GM19397 (cell line): Measurements from ENCODE around the gene ARHGAP33.
"Not testable (repeated sequence)": the region's sequence is repeated elsewhere in the genome, so short reads cannot be mapped to it uniquely, and the experiment has no call there.

Source experiments
- ATAC-seq: cut with Tn5 transposase; IDR thresholded peaks from one replicate; pipeline ENCODE4 v1.9.1; 2021; ENCODE audit warnings: mild to moderate bottlenecking, moderate library complexity; ENCODE audit not compliant: unreplicated experiment

The ARHGAP33 gene

DNA sequence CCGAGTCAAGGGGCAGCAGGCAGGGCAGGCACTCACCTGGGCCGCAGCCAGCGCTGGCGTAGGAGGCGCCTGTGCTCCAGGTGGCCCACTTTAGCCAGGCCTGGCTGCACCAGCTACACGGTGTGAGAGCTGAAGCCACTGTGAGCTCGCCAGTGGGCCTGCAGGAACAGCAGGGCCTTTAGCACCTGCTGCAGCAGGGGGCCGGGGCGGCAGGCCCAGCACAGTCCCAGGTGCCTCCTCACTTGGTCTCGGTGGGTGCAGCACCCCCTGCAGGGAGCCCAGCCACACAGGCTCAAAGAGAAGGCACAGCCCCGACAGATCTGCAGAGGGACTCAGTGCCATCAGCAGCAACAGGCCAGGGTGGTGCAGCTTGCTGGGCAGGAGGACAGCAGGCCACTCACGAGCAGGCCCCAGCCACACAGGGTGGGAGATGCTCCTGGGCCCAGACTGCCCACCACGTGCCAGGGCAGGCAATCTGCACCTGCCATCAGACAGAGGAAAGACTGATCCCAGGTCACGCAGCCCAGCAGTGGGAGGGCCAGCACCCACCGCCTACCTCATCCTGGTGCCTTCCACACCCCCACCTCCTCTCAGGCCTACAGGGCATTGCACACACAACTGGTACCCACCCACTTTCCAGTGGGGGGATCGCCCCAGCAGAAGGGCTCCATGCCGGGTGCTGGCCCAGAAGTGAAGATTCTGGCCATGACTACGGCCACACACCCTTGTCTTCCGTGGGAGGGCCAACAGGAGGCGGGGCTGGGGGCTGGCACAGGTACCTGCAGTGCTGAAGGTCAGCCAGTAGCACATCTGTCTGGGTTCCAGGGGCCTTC, 15.8 kb downstream of the ARHGAP33 start:
- no peak for ATAC-seq

DNA sequence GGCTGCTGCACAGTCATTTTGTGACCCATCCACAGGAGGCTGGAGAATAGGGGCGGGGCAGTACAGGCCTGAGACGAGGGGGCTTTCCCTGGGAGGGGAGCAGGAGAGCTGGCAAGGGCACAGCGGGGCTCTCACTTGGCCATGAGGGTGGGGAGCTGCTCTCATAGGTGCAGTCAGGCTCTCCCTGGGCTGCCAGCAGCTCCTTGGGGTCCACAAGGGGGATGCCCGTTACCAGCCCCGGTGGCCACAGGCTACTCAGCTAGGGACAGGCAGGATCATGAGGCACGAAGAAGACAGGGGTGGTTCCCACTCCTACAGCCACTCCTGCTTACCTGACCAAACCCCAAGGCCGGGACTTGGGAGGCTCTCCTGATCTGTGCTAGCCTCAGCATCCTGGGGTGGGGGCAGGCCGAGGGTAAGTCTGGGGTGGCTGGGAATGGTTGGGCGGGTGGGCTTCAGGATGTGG, 16.5 kb downstream of the ARHGAP33 start:
- no peak for ATAC-seq

DNA sequence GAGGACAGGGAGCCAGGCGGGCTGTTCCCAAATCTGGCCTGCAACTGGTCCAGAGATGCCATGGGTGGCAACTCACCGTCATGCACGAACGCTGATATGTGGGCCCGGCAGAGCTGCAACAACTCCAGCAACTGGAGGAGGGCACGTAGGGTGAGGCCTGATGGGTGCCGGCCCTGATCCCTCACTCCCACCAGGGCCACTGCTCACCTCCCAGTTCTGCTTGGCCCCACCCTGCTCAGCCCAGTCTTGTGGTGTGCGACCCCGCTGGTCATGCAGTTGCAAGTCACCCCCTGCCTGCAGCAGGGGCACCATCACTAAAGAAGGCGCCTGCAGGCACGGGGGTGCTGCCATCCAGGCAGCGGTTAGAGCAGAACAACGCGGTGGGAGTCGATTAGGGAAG, 16.9 kb downstream of the ARHGAP33 start:
- no peak for ATAC-seq

DNA sequence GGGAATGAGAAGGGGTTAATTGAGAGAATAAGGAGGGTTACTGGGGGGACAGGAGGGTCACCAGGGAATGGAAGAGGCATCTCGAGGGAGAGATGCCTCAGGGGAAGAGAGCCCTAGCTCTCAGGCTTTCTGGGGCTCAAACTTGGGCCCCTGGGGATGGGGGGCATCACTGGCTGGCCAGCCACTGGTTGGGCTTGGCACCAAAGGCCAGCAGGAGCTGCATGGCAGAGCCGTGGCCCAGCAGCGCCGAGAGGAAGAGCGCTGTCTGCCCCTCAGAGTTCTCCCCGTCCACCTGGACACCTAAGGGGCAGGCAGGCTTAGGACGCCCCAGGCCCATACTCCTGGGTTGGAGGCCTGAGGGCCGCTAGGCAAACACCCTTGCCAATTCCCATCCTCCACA, 17.5 kb downstream of the ARHGAP33 start:
- ATAC-seq, result no peak

DNA sequence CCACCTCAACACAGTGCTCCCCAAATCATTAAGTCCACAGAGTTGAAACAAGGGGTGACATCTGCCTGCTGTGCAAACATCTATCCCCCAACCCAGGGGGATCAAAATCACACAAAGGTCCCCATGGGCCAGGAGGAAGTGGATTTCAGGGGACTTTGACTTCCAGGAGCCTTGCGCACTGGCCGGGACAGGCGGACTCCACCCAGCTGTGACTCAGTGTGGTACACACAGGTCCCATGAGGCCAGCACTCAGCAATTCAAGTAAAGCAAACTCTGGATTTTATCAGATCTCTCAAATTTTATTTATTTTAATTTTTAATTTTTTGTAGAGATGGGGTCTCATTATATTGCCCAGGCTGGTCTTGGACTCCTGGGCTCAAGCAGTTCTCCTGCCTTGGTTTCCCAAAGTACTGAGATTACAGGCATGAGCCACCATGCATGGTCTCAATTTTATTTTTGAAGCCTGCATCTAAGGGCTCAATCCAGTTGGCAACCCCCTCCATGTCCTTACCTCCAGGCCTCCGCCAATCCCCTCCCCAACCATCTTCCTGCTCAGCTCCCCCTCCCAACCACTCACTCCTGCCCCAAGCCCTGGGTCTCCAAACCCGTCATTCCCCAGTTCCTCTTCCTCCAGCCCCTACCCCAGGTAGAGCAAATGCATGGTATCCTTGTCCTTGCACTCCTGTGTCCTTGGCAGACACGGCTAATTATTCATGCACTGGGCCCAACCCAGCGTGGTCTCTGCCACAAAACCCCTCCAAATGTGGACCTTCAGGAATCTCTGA, 18.2 kb downstream of the ARHGAP33 start:
- no peak for ATAC-seq

DNA sequence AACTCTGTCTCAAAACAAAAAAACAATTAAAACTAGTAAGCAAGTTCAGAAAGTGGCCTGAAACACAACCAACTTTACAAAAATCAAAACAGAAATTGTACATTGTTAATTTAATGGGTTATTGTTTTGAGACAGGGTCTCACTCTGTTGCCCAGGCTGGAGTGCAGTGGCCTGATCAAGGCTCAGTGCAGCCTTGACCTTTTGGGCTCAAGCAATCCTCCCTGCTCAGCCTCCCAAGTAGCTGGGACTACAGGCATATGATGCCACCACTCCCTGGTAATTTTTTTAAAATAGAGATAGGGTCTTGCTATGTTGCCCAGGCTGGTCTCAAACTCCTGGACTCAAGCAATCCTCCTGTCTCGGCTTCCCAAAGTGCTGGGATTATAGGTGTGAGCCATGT, 20.2 kb downstream of the ARHGAP33 start:
- ATAC-seq, result not testable (repeated sequence)

DNA sequence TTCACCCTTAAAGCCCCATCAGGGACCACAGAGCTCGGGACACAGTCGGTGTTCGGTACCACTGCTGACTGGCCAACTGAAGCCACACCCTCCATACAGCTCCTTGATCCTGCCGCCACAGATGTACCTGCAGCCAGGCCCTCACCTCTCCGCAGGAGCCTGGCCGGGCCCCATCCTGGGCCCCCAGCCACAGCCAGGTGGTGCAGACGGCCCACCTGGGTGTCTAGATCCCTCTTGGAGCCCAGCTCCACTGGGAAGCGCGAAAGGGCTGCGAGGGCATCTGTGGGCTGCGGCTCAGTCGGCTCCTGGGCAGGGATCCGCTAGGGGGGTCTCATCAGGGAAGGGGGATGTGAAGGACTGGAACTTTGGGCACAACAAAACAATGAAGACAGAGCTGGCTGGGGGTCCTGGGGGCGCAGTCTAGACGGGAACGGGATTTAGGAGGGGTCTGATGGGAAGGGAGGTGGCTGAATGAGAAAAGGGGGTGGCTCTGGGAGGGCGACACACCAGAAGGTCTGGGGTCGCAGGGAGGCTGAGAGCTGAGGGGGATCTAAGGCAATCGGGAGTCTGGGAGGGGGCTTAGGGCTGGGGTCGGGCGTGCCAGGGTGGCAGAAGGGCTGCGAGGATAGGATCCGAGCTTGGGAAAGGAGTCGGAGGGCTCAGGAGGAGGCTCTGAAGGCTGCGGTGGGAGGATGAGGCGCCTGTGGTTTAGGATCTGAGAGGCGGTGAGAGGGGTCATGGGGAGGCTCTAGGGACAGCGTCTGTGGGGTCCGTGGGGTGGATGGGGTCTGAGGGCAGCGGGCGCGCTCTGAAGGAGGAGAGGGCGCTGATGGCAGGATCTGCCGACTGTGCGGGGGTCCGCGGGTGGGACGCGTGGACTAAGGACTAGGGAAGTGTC, 21.5 kb downstream of the ARHGAP33 start:
- no peak for ATAC-seq

DNA sequence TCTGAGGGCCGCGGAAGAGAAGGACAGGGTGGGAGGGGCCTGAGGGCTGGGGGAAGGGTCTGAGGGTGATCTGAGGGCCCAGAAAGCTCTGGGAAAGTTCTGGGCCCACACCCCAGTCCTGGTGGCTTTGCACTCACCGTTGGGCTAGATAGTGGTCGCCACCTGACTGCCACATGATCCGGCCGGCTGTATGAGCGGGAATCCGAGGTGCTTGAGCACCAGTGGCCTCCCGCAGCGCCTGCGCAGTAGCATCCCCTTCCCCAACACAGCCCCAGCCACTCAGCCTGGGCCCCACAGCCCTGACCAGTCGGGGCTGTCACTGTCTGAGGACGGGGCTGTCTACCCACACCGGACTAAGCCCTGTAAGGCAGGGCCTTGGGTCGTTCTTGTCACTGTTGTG, 22.3 kb downstream of the ARHGAP33 start:
- no peak for ATAC-seq

DNA sequence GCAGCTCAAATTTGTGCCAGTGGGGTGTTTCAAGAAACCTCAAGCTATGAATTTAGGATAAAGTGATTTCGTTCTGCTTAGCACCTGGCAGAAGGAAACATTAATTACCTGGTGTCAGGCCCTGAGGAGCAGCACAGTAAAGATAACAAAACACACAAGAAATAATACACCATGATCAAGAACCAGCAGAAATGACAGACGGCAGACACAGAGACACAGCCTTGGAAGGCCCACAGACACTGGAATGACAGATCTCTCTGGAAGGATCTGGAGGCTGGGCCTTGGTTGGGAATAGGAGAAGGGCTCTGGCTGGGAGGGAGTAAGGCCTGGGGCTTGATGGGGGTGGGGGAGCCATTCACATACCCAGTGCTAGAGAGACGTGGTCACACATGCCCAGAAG, 26.5 kb downstream of the ARHGAP33 start:
- no peak for ATAC-seq

DNA sequence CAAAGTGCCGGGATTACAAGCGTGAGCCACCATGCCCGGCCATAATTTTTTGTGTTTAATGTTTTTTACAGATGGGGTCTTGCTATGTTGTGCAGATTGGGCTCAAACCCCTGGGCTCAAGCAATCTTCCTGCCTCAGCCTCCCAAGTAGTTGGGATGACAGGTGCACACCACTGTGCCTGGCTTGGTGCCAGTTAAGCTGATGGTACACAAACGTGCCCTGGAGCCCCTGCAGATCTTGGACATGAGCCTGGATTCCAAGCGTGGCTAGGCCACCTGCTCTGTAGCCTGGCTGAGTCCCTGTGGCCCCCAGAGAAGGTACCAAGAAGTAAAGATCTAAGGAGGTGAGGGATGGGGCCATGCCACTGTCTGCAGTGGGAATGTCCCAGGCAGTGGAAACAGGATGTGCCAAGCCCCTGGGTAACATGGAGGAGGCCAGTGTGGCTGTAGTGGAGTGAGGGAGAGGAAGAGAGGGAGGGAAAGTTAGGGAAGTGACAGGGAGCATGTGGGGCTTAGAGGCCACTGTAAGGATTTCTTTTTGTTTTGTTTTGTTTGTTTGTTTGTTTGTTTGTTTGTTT, 30.2 kb downstream of the ARHGAP33 start:
- no peak for ATAC-seq

DNA sequence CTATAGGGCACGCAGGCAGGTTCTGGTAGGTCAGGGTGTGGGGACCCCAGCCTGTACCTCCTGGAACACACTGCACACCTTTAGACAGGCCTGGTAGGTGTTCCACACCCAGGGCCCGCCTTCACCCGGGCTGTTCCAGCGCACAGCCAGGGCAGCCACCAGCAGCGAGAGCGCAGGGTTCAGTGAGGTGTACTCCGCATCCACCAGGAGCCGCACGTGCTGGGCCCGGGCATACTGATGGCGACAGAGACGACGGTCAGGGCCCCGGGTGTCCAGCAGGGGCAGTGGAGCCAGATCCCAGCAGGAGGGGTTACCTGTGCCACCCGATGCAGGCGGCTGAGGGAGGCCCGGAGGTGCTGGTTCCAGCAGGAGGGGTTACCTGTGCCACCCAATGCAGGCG, 31.2 kb downstream of the ARHGAP33 start:
- no peak for ATAC-seq

DNA sequence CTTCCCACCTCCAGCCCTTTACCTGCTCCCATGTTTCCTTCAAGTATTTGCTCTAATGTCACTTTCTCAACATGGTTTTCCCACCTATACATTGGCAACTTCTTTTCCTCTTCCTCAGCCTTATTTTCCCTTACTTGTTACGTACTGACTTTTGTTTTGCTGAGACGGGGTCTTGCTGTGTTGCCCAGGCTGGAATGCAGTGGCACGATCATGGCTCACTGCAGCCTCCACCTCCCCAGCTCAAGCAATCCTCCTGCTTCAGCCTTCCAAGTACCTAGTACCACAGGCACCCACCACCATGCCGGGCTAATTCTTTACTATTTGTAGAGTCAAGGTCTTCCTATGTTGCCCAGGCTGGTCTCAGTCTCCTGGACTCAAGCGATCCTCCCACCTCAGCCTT, 32.3 kb downstream of the ARHGAP33 start:
- ATAC-seq, result no peak

DNA sequence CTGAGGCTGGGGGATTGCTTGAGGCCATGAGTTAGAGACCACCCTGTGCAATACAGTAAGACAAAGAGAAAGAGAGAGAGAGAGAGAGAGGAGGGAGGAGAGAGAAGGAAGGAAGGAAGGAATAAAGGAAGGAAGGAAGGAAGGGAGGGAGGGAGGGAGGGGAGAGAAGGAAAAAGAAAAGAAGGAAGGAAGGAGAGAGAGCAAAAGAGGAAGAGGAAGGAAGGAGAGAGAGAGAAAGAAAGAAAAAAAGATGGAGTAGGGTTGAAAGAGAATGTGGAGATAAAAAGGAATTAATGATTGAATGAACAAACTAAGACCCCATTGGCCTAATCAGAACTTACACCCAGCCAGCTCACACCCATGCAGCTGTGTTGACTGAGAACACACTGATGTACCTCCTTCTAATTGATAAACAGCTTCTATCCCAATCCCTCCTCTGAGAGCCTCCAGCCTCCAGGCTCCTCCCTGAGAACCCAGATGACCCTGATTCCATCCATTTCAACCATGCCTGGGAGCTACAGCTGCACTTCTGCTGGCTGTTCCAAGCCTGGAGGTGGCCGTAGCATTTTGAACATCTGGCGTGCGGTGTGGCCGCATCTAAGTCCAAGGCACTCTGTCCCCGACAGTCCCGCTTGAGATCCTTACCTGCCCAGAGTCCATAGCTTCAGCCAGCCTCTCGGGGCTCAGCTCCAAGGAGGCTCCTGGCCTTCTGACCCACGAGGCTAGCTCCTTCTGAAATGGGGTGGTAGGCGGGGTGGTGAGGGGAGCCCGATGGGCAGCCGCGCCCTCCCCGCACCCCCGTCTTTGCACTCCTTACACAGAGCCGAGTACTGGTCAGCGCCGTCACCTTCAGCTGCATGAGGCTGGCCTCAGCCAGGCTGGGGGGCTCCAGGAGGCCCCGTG, 36.2 kb downstream of the ARHGAP33 start:
- no peak for ATAC-seq

DNA sequence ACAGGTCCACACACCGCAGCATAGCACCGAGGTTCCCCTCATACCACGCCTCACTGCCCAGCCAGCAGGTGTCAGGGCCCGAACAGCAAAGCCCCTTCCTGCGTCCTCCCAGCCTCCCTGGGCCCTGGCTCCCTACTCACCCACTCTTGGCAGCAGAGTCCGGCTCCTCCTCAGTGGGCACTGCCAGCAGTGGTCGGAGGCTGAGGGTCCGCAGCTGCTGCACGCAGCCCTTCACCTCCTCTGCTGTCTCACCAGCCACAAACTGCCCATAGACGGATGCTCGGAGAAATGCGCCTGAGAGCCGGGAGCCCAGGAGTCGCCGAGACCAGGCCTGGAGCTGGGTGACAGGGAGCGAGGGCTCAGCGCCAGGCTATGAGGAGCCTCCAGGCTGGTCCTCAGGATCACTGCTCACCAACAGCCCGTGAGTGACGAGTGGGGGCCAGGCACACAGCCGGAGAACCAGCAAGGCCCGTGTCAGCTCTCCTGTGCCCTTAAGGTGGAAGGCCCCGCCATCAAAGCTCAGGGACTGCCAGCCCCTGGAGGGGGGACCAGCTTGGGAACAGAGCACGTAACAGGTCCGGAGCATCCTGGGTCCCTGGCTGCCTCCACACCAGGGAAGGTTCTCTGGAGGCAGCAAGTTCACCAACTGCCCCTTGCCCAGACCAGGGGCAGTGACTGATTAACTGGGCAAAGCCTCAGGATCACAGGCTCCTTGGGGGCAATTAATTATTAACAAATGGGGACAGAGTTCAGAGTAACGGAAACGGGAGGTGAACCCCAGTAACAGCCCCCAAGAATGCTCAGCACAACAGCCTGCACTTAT, 37.1 kb downstream of the ARHGAP33 start, which contains the start of gene PRODH2:
Gene PRODH2 (minus strand): TSS at position 626 of the 823 bp plus-strand sequence. CDS start 40 bp downstream, at position 586.
- ATAC-seq, result no peak

DNA sequence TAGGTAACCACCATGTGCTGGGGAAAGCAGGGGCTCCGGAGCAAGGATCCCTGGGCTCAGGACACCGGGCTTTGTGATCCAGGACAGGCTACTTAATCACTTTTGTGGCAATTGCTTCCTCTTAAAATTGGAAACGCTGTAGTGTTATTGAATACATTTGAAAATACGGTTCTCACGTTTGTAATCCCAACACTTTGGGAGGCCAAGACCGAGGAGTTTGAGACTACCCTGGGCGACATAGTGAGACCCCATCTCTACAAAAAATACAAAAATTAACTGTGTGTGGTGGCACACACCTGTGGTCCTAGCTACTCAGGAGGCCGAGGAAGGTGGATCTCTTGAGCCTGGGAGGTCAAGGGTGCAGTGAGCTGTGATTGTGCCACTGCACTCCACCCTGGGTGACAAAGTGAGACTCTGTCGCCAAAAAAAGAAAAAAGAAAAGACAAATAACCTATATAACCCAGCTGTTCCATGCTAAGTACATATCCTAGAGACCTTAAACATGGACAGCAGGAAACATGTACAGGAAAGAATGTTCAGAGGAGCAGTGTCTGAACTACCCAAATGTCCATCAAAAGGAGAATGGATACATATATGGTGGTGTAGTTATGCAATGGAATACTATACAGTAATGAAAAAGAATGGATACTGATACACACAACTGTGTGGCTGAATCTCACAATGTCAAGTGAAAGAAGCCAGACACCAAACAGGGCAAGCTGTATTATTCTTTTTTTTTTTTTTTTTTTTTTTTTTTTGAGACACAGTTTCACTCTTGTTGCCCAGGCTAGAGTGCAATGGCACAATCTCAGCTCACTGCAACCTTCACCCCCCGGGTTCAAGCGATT, 37.9 kb downstream of the ARHGAP33 start:
- ATAC-seq, result no peak

DNA sequence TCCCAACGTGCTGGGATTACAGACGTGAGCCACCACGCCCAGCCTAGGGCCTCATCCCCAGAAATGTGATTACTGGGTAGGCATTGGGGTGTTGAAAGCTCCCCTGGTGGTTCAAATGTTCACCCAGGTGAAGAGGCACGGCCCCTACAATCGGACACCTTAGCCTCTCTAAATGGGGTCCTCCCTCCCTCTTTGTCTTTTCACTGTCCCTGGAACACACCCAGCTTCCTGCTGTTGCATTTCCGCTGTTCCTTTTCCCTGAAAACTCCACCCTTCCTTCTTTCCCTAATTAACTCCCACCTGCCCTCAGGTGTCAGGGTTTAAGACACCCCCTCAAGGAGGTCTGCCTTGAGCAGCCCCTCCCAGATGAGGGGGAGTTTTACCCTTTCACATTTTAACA, 40.9 kb downstream of the ARHGAP33 start:
- no peak for ATAC-seq

DNA sequence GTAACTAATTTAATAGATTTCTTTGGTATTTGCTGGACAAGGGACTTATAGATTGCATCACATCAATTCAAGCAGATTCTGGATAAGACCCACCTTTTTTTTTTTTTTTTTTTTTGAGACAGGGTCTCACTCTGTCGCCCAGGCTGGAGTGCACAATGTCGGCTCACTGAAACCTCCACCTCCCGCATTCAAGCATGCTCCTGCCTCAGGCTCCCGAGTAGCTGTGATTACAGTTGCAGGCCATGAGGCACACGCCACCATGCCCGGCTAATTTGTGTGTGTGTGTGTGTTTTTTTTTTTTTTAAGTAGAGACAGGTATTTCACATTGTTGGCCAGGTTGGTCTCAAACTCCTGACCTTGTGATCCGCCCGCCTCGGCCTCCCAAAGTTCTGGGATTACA, 41.5 kb downstream of the ARHGAP33 start:
- no peak for ATAC-seq

DNA sequence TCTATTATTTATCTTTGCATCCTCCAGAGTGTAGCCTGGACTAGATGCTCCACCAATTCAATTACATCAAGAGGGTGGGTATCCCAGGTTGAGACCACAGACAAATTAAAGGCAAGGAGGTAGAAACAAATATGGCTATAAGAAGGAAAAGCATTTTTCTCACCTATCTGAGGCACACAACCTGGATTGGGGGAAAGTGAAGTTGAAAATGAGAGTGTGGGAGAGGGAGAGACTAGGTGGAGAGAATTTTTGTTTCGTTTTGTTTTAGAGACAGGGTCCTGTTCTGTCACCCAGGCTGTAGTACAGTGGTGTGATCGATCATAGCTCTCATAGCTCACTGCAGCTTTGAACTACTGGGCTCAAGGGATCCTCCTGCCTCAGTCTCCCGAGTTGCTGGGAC, 43.1 kb downstream of the ARHGAP33 start:
- no peak for ATAC-seq
